HFFc6 (cell line): ENCODE measurements around the gene TBC1D32. TPM values are rescaled to one million over a fixed set of nuclear protein-coding genes. Genes with fewer than 3 reads are reported as not detected.
"Not testable (repeated sequence)": the region's sequence is repeated elsewhere in the genome, so short reads cannot be mapped to it uniquely, and the experiment has no call there.

Source experiments
- DNase-seq: peaks from one replicate; pipeline ENCODE4 v3.0.0-alpha.2; 2018
- H3K27ac Mint-ChIP-seq: 2 replicates; pipeline ENCODE4 v1.8.0; 2020; ENCODE audit warnings: mild to moderate bottlenecking, mixed read lengths
- H3K27me3 Mint-ChIP-seq: 2 replicates; pipeline ENCODE4 v1.8.0; 2021; ENCODE audit warnings: mild to moderate bottlenecking, moderate library complexity, mixed read lengths; ENCODE audit not compliant: insufficient read depth
- H3K36me3 Mint-ChIP-seq: 2 replicates; pipeline ENCODE4 v1.8.0; 2021; ENCODE audit warnings: low read depth, mixed read lengths
- H3K4me1 Mint-ChIP-seq: 2 replicates; pipeline ENCODE4 v1.8.0; 2020; ENCODE audit warnings: low read depth, mixed read lengths
- H3K4me3 Mint-ChIP-seq: 2 replicates; pipeline ENCODE4 v1.8.0; 2020; ENCODE audit warnings: mild to moderate bottlenecking, moderate library complexity, mixed read lengths
- H3K9me3 Mint-ChIP-seq: 2 replicates; pipeline ENCODE4 v1.8.0; 2020; ENCODE audit warnings: mild to moderate bottlenecking, mixed read lengths
- total RNA-seq, 6 experiments: library from RNA; stranded (reverse); fragmentation: NEBNext Ultra II Directional; extraction: Animal tissue kit (Norgen Biotek cat#: 25700); gene quantifications; 2 replicates in 1 of 6; 3 replicates in 5 of 6; pipeline ENCODE4 v1.2.3, GENCODE V29; 2021
- TF ChIP-seq, protein P1 (sequence below): fragments of 200-600 bp; sonication (generic); IDR thresholded peaks from 2 replicates; pipeline ENCODE4 v1.5.0; 2021; ENCODE audit warnings: antibody characterized with exemption, mild to moderate bottlenecking

The TBC1D32 gene
- total RNA-seq, 6 experiments from 2014 or later, result 3.9 to 6.1 (median 4.6) TPM

GRCh38 chr6:121210943-121211342 is 123.3 kb downstream of the TBC1D32 start:
- H3K4me3 Mint-ChIP-seq, result no peak overlapping the region
- no peak for DNase-seq
- peaks cover 5% of the 10 kb centered on the region; the same call in 1 of the 2 replicates for H3K9me3 Mint-ChIP-seq
- H3K36me3 Mint-ChIP-seq, result peaks cover 29% of the 10 kb centered on the region
- no peaks in the 10 kb centered on the region for H3K27me3 Mint-ChIP-seq
- TF ChIP-seq, protein P1, sequence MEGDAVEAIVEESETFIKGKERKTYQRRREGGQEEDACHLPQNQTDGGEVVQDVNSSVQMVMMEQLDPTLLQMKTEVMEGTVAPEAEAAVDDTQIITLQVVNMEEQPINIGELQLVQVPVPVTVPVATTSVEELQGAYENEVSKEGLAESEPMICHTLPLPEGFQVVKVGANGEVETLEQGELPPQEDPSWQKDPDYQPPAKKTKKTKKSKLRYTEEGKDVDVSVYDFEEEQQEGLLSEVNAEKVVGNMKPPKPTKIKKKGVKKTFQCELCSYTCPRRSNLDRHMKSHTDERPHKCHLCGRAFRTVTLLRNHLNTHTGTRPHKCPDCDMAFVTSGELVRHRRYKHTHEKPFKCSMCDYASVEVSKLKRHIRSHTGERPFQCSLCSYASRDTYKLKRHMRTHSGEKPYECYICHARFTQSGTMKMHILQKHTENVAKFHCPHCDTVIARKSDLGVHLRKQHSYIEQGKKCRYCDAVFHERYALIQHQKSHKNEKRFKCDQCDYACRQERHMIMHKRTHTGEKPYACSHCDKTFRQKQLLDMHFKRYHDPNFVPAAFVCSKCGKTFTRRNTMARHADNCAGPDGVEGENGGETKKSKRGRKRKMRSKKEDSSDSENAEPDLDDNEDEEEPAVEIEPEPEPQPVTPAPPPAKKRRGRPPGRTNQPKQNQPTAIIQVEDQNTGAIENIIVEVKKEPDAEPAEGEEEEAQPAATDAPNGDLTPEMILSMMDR, result no peak
- no peaks in the 10 kb centered on the region for H3K4me1 Mint-ChIP-seq
- H3K27ac Mint-ChIP-seq, result no peak overlapping the region

- no peak for DNase-seq
- TF ChIP-seq, protein P1, result no peak
- H3K4me1 Mint-ChIP-seq, result no peaks in the 10 kb centered on the region
Measured at GRCh38 chr6:121205569-121205968, 128.7 kb downstream of the TBC1D32 start.

GRCh38 chr6:121201105-121201504 is 133.2 kb downstream of the TBC1D32 start:
- no peak overlapping the region for H3K27ac Mint-ChIP-seq

More at GRCh38 chr6:121205569-121205968, 128.7 kb downstream of the TBC1D32 start:
- H3K27ac Mint-ChIP-seq, result no peak overlapping the region
- no peaks in the 10 kb centered on the region for H3K27me3 Mint-ChIP-seq
- peaks cover 6% of the 10 kb centered on the region for H3K36me3 Mint-ChIP-seq
- no peaks in the 10 kb centered on the region for H3K9me3 Mint-ChIP-seq
- H3K4me3 Mint-ChIP-seq, result no peak overlapping the region

GRCh38 chr6:121196042-121196441 is 138.2 kb downstream of the TBC1D32 start:
- H3K4me3 Mint-ChIP-seq, H3K4me1 Mint-ChIP-seq, DNase-seq, H3K27ac Mint-ChIP-seq, H3K36me3 Mint-ChIP-seq, H3K27me3 Mint-ChIP-seq, H3K9me3 Mint-ChIP-seq: not testable (repeated sequence)

More at GRCh38 chr6:121201105-121201504, 133.2 kb downstream of the TBC1D32 start:
- no peaks in the 10 kb centered on the region for H3K27me3 Mint-ChIP-seq
- no peaks in the 10 kb centered on the region for H3K9me3 Mint-ChIP-seq
- H3K4me1 Mint-ChIP-seq, result no peaks in the 10 kb centered on the region
- TF ChIP-seq, protein P1, result no peak
- no peaks in the 10 kb centered on the region for H3K36me3 Mint-ChIP-seq
- no peak for DNase-seq
- H3K4me3 Mint-ChIP-seq, result no peak overlapping the region

GRCh38 chr6:121190122-121190521 is 144.2 kb downstream of the TBC1D32 start:
- TF ChIP-seq, protein P1, result no peak
- Mint-ChIP-seq H3K4me3 (no peak overlapping the region), H3K27me3 (no peaks in the 10 kb centered on the region; the same call in 1 of the 2 replicates), H3K9me3 (no peaks in the 10 kb centered on the region), H3K4me1 (no peaks in the 10 kb centered on the region), H3K27ac (no peak overlapping the region), H3K36me3 (no peaks in the 10 kb centered on the region)
- DNase-seq, result no peak

GRCh38 chr6:121188356-121188755 is 145.9 kb downstream of the TBC1D32 start:
- DNase-seq, result no peak
- H3K4me3 Mint-ChIP-seq, result no peak overlapping the region
- H3K27me3 Mint-ChIP-seq, result no peaks in the 10 kb centered on the region; the same call in 1 of the 2 replicates
- no peaks in the 10 kb centered on the region for H3K9me3 Mint-ChIP-seq
- H3K4me1 Mint-ChIP-seq, result no peaks in the 10 kb centered on the region
- H3K27ac Mint-ChIP-seq, result no peak overlapping the region
- TF ChIP-seq, protein P1, result no peak
- no peaks in the 10 kb centered on the region for H3K36me3 Mint-ChIP-seq
